PC-3 (cell line): ENCODE results near the gene SLC30A3. TPM values are rescaled to one million over a fixed set of nuclear protein-coding genes. Genes with fewer than 3 reads are reported as not detected.

Source experiments
- ATAC-seq: fragments of 200-7000 bp; cut with Tn5 transposase; 2 replicates; pipeline ENCODE4 v1.9.1; 2020; ENCODE audit warnings: mild to moderate bottlenecking, moderate library complexity
- BruUV-seq: library from RNA; stranded (reverse); fragments of 400-500 nt; replicated peaks from 2 replicates; lab custom pipeline; 2021; lab: Mats Ljungman, UMichigan
- CTCF ChIA-PET: fragments of 300-600 bp; sonication (Branson Sonifier 250); formaldehyde crosslinking; loops from one replicate; lab custom pipeline; 2022; ENCODE audit warnings: antibody characterized with exemption; lab: Charles Lee
- POLR2A ChIA-PET: fragments of 300-600 bp; sonication (Branson Sonifier 250); formaldehyde crosslinking; loops from one replicate; lab custom pipeline; 2022; ENCODE audit warnings: antibody characterized with exemption; ENCODE audit not compliant: unreplicated experiment; lab: Charles Lee
- DNase-seq: peaks from one replicate; pipeline ENCODE4 v3.0.0-alpha.2; 2015
- H2AFZ ChIP-seq: fragments of 300-600 bp; sonication (generic); 2 replicates; pipeline ENCODE4 v1.6.0; 2016; ENCODE audit warnings: antibody characterized with exemption, low read length
- H3F3A ChIP-seq: fragments of 300-600 bp; sonication (generic); one replicate; pipeline ENCODE4 v1.6.0; 2017; ENCODE audit warnings: antibody characterized with exemption, low read length, control low read depth, mild to moderate bottlenecking; ENCODE audit not compliant: unreplicated experiment
- H3K27ac ChIP-seq: fragments of 300-600 bp; sonication (generic); 2 replicates; pipeline ENCODE4 v1.5.1; 2016; ENCODE audit warnings: mild to moderate bottlenecking, low read length
- H3K27me3 ChIP-seq: fragments of 300-600 bp; sonication (generic); 2 replicates; pipeline ENCODE4 v1.6.1; 2016; ENCODE audit warnings: low read length, mixed read lengths
- H3K36me3 ChIP-seq: fragments of 300-600 bp; sonication (generic); 2 replicates; pipeline ENCODE4 v1.6.1; 2016; ENCODE audit warnings: low read depth, mixed run types, low read length, mixed read lengths
- H3K4me1 ChIP-seq: fragments of 300-600 bp; sonication (generic); 2 replicates; pipeline ENCODE4 v1.5.1; 2016; ENCODE audit warnings: low read length; ENCODE audit not compliant: insufficient read depth
- H3K4me2 ChIP-seq: fragments of 300-600 bp; sonication (generic); 2 replicates; pipeline ENCODE4 v1.6.0; 2016; ENCODE audit warnings: low read length
- H3K4me3 ChIP-seq: fragments of 300-600 bp; sonication (generic); 2 replicates; pipeline ENCODE4 v1.5.1; 2016; ENCODE audit warnings: mild to moderate bottlenecking, low read length, mixed read lengths
- H3K79me2 ChIP-seq: fragments of 300-600 bp; sonication (generic); 2 replicates; pipeline ENCODE4 v1.6.1; 2017; ENCODE audit warnings: low read length, mixed read lengths
- H3K9ac ChIP-seq: fragments of 300-600 bp; sonication (generic); 2 replicates; pipeline ENCODE4 v1.6.0; 2016; ENCODE audit warnings: mild to moderate bottlenecking, low read length
- H3K9me2 ChIP-seq: fragments of 300-600 bp; sonication (generic); replicated peaks from 2 replicates; pipeline ENCODE4 v1.6.1; 2016; ENCODE audit warnings: mixed run types, low read length, mixed read lengths
- H3K9me3 ChIP-seq: fragments of 300-600 bp; sonication (generic); 2 replicates; pipeline ENCODE4 v1.6.1; 2016; ENCODE audit warnings: low read length, mixed read lengths
- H4K20me1 ChIP-seq: fragments of 300-600 bp; sonication (generic); 2 replicates; pipeline ENCODE4 v1.6.1; 2016; ENCODE audit warnings: low read length, mixed read lengths
- EZH2 ChIP-seq: fragments of 300-600 bp; sonication (generic); IDR thresholded peaks from one replicate; pipeline ENCODE4 v1.6.1; 2017; ENCODE audit warnings: antibody characterized with exemption, mild to moderate bottlenecking, low read length; ENCODE audit not compliant: unreplicated experiment
- EZH2phosphoT487 ChIP-seq: fragments of 300-600 bp; sonication (generic); IDR thresholded peaks from 2 replicates; pipeline ENCODE4 v1.6.1; 2018; ENCODE audit warnings: mild to moderate bottlenecking, antibody characterized with exemption, low read length, borderline replicate concordance
- intact Hi-C: fragments of 100-400 bp; cut with micrococcal nuclease; formaldehyde crosslinking; loops from 2 replicates; pipeline ENCODE4 v1.9.0; 2023
- total RNA-seq: library from RNA; depleted of rRNA; stranded (reverse); fragments of >200 nt; gene quantifications from 2 replicates; pipeline ENCODE4 v1.2.3, GENCODE V29; 2014
- TF ChIP-seq, protein P1 (sequence below): fragments of 300-600 bp; sonication (generic); conservative IDR thresholded peaks from 2 replicates; pipeline ENCODE4 v1.5.1; 2017; ENCODE audit warnings: antibody characterized with exemption, low read depth, mild to moderate bottlenecking, low read length

Gene SLC30A3
- total RNA-seq, 1 experiment from 2014 or later: 0.36 TPM

DNA sequence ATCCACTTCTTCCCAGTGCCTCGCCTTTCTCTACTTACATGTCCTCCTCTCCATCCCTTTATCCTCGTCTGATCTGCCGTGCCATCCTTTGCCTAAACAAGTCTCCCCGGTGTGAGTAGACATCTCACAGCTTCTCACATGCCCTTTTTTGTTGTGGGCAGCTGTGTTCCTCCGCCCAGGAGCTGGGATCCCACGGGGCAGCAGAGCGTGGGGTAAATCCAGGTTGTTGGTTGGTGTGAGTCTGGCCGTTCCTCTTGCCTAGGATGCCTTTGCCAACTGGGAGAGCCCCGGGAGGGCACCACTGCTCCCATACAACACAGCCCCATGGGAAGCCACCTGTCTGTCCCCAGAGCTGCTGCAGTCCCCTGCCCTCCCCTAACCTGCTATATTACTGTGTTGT, 22.4 kb downstream of the SLC30A3 start:
- H3K79me2 ChIP-seq: no peaks in the 10 kb centered on the region
- no peak overlapping the region for H2AFZ ChIP-seq
- no peak for DNase-seq
- H3K9ac ChIP-seq: no peak overlapping the region
- H4K20me1 ChIP-seq: no peaks in the 10 kb centered on the region
- H3K9me3 ChIP-seq: no peaks in the 10 kb centered on the region
- H3K4me1 ChIP-seq: no peaks in the 10 kb centered on the region
- TF ChIP-seq, protein P1, sequence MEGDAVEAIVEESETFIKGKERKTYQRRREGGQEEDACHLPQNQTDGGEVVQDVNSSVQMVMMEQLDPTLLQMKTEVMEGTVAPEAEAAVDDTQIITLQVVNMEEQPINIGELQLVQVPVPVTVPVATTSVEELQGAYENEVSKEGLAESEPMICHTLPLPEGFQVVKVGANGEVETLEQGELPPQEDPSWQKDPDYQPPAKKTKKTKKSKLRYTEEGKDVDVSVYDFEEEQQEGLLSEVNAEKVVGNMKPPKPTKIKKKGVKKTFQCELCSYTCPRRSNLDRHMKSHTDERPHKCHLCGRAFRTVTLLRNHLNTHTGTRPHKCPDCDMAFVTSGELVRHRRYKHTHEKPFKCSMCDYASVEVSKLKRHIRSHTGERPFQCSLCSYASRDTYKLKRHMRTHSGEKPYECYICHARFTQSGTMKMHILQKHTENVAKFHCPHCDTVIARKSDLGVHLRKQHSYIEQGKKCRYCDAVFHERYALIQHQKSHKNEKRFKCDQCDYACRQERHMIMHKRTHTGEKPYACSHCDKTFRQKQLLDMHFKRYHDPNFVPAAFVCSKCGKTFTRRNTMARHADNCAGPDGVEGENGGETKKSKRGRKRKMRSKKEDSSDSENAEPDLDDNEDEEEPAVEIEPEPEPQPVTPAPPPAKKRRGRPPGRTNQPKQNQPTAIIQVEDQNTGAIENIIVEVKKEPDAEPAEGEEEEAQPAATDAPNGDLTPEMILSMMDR: no peak
- TF ChIP-seq EZH2: no peak
- TF ChIP-seq EZH2phosphoT487: no peak
- POLR2A ChIA-PET: no interaction called here
- H3K4me2 ChIP-seq: no peak overlapping the region
- ATAC-seq: no peak
- intact Hi-C loops: no loop called here
- no TSS peak for BruUV-seq
- CTCF ChIA-PET: no interaction called here
- H3K4me3 ChIP-seq: no peak overlapping the region
- no peaks in the 10 kb centered on the region for H3K27me3 ChIP-seq
- no peaks in the 10 kb centered on the region for H3F3A ChIP-seq
- no peaks in the 10 kb centered on the region for H3K9me2 ChIP-seq
- H3K27ac ChIP-seq: no peak overlapping the region
- H3K36me3 ChIP-seq: peaks cover 79% of the 10 kb centered on the region

DNA sequence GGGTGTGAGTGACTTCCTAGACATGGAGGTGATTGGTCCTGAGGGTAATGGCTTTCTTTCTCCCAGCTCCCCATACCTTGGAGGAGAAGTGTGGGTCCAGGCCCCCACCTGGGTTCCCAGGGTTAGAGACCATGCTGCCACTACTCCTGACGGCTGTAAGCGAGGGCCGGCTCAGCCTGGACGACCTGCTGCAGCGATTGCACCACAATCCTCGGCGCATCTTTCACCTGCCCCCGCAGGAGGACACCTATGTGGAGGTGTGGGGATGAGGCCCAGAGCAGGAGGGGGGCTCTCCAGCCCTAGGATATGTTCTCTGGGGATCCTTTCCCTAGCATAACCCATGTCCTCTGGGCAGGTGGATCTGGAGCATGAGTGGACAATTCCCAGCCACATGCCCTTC, 23.9 kb downstream of the SLC30A3 start:
- CTCF ChIA-PET: no interaction called here
- H2AFZ ChIP-seq: no peak overlapping the region

DNA sequence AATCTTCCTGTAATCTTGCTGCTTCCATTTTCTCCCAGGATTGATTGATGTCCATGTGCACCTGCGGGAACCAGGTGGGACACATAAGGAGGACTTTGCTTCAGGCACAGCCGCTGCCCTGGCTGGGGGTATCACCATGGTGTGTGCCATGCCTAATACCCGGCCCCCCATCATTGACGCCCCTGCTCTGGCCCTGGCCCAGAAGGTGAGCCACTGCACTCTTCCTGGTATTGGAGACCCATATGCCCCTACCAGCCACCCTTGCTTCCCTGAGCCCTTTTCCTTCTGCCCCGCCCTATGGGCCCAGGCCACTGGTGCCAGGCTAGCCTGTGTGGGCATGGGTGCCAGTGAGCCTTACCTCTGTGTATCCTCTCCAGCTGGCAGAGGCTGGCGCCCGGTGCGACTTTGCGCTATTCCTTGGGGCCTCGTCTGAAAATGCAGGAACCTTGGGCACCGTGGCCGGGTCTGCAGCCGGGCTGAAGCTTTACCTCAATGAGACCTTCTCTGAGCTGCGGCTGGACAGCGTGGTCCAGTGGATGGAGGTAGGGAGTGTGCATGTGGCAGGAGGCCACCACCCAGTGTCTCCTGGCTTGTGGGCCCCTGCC, 25.4 kb downstream of the SLC30A3 start:
- no peaks in the 10 kb centered on the region for H3F3A ChIP-seq
- H2AFZ ChIP-seq: no peak overlapping the region
- H3K9me3 ChIP-seq: no peaks in the 10 kb centered on the region
- intact Hi-C loops: no loop called here
- no peak overlapping the region for H3K4me2 ChIP-seq
- TF ChIP-seq EZH2phosphoT487 (no peak), EZH2 (no peak)
- TF ChIP-seq, protein P1: no peak
- no peaks in the 10 kb centered on the region for H3K79me2 ChIP-seq
- H3K4me1 ChIP-seq: no peaks in the 10 kb centered on the region
- no peak for DNase-seq
- no peaks in the 10 kb centered on the region for H4K20me1 ChIP-seq
- no peaks in the 10 kb centered on the region for H3K9me2 ChIP-seq
- H3K9ac ChIP-seq: no peak overlapping the region
- no peak overlapping the region for H3K27ac ChIP-seq
- POLR2A ChIA-PET: no interaction called here
- no peaks in the 10 kb centered on the region for H3K27me3 ChIP-seq
- no peak overlapping the region for H3K4me3 ChIP-seq
- CTCF ChIA-PET: no interaction called here
- BruUV-seq: no TSS peak
- ATAC-seq: no peak
- peaks cover 86% of the 10 kb centered on the region for H3K36me3 ChIP-seq

More for the DNA sequence above, 23.9 kb downstream of the SLC30A3 start:
- no peaks in the 10 kb centered on the region for H4K20me1 ChIP-seq
- ATAC-seq (no peak), DNase-seq (no peak)
- no peaks in the 10 kb centered on the region for H3F3A ChIP-seq
- no peaks in the 10 kb centered on the region for H3K9me2 ChIP-seq
- H3K36me3 ChIP-seq: peaks cover 86% of the 10 kb centered on the region
- no peaks in the 10 kb centered on the region for H3K9me3 ChIP-seq
- intact Hi-C loops: no loop called here
- POLR2A ChIA-PET: no interaction called here
- no peaks in the 10 kb centered on the region for H3K27me3 ChIP-seq
- TF ChIP-seq EZH2phosphoT487 (no peak), EZH2 (no peak)
- H3K9ac ChIP-seq: no peak overlapping the region
- H3K4me2 ChIP-seq: no peak overlapping the region
- BruUV-seq: no TSS peak
- H3K4me3 ChIP-seq: no peak overlapping the region
- no peak overlapping the region for H3K27ac ChIP-seq
- H3K79me2 ChIP-seq: no peaks in the 10 kb centered on the region
- no peaks in the 10 kb centered on the region for H3K4me1 ChIP-seq
